HG02852 (cell line): ENCODE data around the gene ANTXR2.

ENCODE experiments used
- ATAC-seq: cut with Tn5 transposase; IDR thresholded peaks from one replicate; pipeline ENCODE4 v1.9.1; 2021; ENCODE audit warnings: mild to moderate bottlenecking, moderate library complexity; ENCODE audit not compliant: unreplicated experiment

ANTXR2 gene

GRCh38 chr4:79877511-79877910 is 195.5 kb downstream of the ANTXR2 start:
- ATAC-seq, result no peak

- no peak for ATAC-seq
These were observed 197.6 kb downstream of the ANTXR2 start for GRCh38 chr4:79875344-79875899.

GRCh38 chr4:79874197-79874596 is 198.8 kb downstream of the ANTXR2 start:
- ATAC-seq, result no peak

DNA sequence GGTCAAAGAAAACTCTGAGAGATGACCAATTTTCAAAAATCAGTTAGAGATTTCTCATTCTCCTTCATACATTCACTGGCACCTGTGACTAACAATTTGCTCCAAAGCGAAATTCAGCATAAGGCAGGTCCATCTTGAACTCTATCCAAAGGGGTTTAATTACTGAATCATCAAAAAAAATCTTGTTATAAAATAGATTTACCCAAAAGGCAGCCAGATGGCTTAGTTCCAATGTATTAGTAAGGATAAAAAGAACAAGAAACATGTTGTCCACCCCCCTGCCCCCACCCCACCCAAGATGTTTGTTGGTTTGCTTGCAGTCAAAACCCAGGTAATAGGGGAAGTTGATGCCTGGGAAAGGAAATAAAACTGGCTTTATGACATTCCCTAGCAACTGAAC is 200.3 kb downstream of the ANTXR2 start:
- ATAC-seq, result no peak

DNA sequence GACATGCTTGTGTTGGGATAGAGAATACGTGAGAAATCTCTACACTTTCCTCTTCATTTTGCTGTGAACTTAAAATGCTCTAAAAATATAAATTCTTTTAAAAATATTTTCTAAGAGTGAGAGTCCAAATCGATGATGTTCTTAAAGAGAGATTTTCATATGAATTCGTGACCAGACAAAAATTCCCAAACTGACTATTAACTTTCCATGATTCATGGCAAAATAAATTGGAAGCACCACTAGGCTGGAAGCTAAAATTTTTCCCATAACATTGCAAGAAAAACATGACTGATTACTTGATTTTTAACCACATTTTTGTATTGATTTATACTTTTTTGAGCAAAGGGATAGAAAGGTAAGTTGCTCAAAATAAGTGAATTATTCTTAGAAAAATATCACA is 201.1 kb downstream of the ANTXR2 start:
- ATAC-seq, result no peak

GRCh38 chr4:79869597-79870237 is 203.3 kb downstream of the ANTXR2 start:
- no peak for ATAC-seq

DNA sequence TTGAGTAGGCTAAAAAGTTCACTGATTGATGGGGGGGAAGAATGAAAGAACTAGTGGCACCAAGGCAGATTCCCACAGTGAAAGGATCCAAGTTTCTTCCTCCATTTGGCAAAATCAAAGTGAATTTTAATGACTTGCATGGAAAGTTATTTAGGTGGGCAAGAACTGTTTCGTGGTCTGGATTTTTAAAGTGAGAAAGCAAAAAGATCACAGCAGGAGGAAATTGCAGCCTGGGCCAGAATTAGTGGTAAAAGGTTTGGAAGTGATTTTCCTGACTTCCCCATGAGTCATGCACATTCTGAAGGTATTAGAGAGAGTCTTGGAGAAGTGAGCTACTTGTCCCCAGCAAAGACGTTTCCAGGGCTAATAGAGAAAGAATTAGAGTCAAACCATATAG is 207.8 kb downstream of the ANTXR2 start:
- no peak for ATAC-seq

- ATAC-seq, result no peak
These were observed 208.4 kb downstream of the ANTXR2 start for GRCh38 chr4:79864500-79865200.

GRCh38 chr4:79863333-79863732 is 209.7 kb downstream of the ANTXR2 start:
- no peak for ATAC-seq

DNA sequence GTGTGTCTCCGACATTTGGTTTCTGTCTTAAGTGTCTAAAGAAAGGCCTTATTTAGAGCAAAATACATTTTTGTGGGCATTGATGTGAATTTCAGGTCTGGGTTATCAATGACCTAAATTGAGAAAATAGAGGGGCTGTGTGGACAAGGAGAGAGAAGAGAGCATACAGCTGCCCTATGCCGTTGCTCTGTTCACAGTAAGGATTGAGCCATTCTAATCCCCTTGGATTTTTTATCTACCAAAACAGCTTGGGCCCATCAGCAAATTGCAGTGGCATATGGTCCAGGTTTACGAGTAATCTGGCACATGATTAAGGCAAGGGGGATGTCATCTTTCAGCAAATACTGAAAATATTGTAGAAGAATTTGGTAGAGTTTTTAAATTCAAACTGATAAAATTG is 210.2 kb downstream of the ANTXR2 start:
- ATAC-seq, result no peak

GRCh38 chr4:79857811-79858210 is 215.2 kb downstream of the ANTXR2 start:
- no peak for ATAC-seq

GRCh38 chr4:79856196-79856595 is 216.8 kb downstream of the ANTXR2 start:
- ATAC-seq, result no peak

- no peak for ATAC-seq
These were observed 218.1 kb downstream of the ANTXR2 start for GRCh38 chr4:79854856-79855502.

GRCh38 chr4:79852305-79852730 is 220.7 kb downstream of the ANTXR2 start:
- ATAC-seq, result no peak

- ATAC-seq, result no peak
These were observed 221.3 kb downstream of the ANTXR2 start for GRCh38 chr4:79851625-79852304.
